Stimulated activated naive CD4-positive, alpha-beta T cell (primary cell): Measurements from ENCODE around the gene CHST13.
"Not testable (repeated sequence)": the region's sequence is repeated elsewhere in the genome, so short reads cannot be mapped to it uniquely, and the experiment has no call there.

ENCODE experiments used
- DNase-seq, 6 experiments: peaks; one replicate each; lab custom pipeline; 2025; lab: John Stamatoyannopoulos, UW

CHST13 gene

GRCh38 chr3:126554560-126555525 lies 30.9 kb downstream of the CHST13 start:
- DNase-seq: no peak

- no peak for DNase-seq
Measured at GRCh38 chr3:126555795-126556636, 32.1 kb downstream of the CHST13 start.

GRCh38 chr3:126556637-126557414 lies 32.9 kb downstream of the CHST13 start:
- DNase-seq: no peak

- no peak for DNase-seq
Measured at GRCh38 chr3:126557415-126557745, 33.4 kb downstream of the CHST13 start.

GRCh38 chr3:126557761-126558160 lies 33.8 kb downstream of the CHST13 start:
- DNase-seq: no peak

- no peak for DNase-seq
Measured at GRCh38 chr3:126558336-126559071, 34.5 kb downstream of the CHST13 start, which contains the start of gene C3orf22. C3orf22 (minus strand) TSS chr3:126558932; CDS start chr3:126553390, 5,542 bp downstream.

GRCh38 chr3:126562737-126563276 lies 38.9 kb downstream of the CHST13 start:
- DNase-seq: no peak

GRCh38 chr3:126567696-126568438 lies 43.9 kb downstream of the CHST13 start:
- DNase-seq: no peak

GRCh38 chr3:126568776-126569342 lies 44.9 kb downstream of the CHST13 start:
- no peak for DNase-seq

- DNase-seq: no peak
Measured at GRCh38 chr3:126569390-126569975, 45.5 kb downstream of the CHST13 start.

- DNase-seq: no peak
Measured at GRCh38 chr3:126570103-126570541, 46.2 kb downstream of the CHST13 start.

- DNase-seq: no peak
Measured at GRCh38 chr3:126571078-126571477, 47.1 kb downstream of the CHST13 start.

GRCh38 chr3:126573492-126574117 lies 49.6 kb downstream of the CHST13 start:
- no peak for DNase-seq

- no peak for DNase-seq
Measured at GRCh38 chr3:126577261-126577660, 53.3 kb downstream of the CHST13 start.

GRCh38 chr3:126578702-126579101 lies 54.7 kb downstream of the CHST13 start:
- no peak for DNase-seq

- DNase-seq: no peak
Measured at GRCh38 chr3:126580746-126581145, 56.8 kb downstream of the CHST13 start.

GRCh38 chr3:126581569-126581968 lies 57.6 kb downstream of the CHST13 start:
- DNase-seq: no peak

GRCh38 chr3:126582311-126582710 lies 58.4 kb downstream of the CHST13 start:
- DNase-seq: no peak

GRCh38 chr3:126591515-126591914 lies 67.6 kb downstream of the CHST13 start:
- not testable (repeated sequence) for DNase-seq
